NCI-H1105 (cell line): Measurements from ENCODE around the gene PARD6G.
"Not testable (repeated sequence)": the region's sequence is repeated elsewhere in the genome, so short reads cannot be mapped to it uniquely, and the experiment has no call there.

Experiments used
- DNase-seq: peaks from one replicate; lab custom pipeline; 2025; lab: John Stamatoyannopoulos, UW

PARD6G gene

GRCh38 chr18:80241919-80242777 lies 5.2 kb downstream of the PARD6G start:
- no peak for DNase-seq

GRCh38 chr18:80239830-80240229 lies 7.5 kb downstream of the PARD6G start:
- no peak for DNase-seq

GRCh38 chr18:80238651-80239260 lies 8.6 kb downstream of the PARD6G start:
- DNase-seq: no peak

GRCh38 chr18:80237519-80237918 lies 9.8 kb downstream of the PARD6G start:
- not testable (repeated sequence) for DNase-seq

GRCh38 chr18:80234398-80234797 lies 12.9 kb downstream of the PARD6G start:
- no peak for DNase-seq

- DNase-seq: no peak
These were observed 13.4 kb downstream of the PARD6G start for GRCh38 chr18:80233899-80234298.

- no peak for DNase-seq
These were observed 14.0 kb downstream of the PARD6G start for GRCh38 chr18:80233201-80233835.

GRCh38 chr18:80232710-80233109 lies 14.6 kb downstream of the PARD6G start:
- no peak for DNase-seq

- DNase-seq: no peak
These were observed 15.3 kb downstream of the PARD6G start for GRCh38 chr18:80232030-80232429.

- no peak for DNase-seq
These were observed 15.7 kb downstream of the PARD6G start for GRCh38 chr18:80231616-80232015.

- DNase-seq: no peak
These were observed 16.2 kb downstream of the PARD6G start for GRCh38 chr18:80231151-80231550.

- DNase-seq: no peak
These were observed 17.3 kb downstream of the PARD6G start for GRCh38 chr18:80229766-80230745.

GRCh38 chr18:80229363-80229762 lies 18.0 kb downstream of the PARD6G start:
- no peak for DNase-seq

- no peak for DNase-seq
These were observed 19.1 kb downstream of the PARD6G start for GRCh38 chr18:80228051-80228848.

- no peak for DNase-seq
These were observed 19.8 kb downstream of the PARD6G start for GRCh38 chr18:80227472-80227871.

GRCh38 chr18:80225685-80226084 lies 21.6 kb downstream of the PARD6G start:
- no peak for DNase-seq

GRCh38 chr18:80223581-80224148 lies 23.6 kb downstream of the PARD6G start:
- DNase-seq: no peak

GRCh38 chr18:80219488-80219887 lies 27.8 kb downstream of the PARD6G start:
- DNase-seq: not testable (repeated sequence)

GRCh38 chr18:80218341-80219227 lies 28.7 kb downstream of the PARD6G start:
- no peak for DNase-seq

- no peak for DNase-seq
These were observed 34.1 kb downstream of the PARD6G start for GRCh38 chr18:80213182-80213581.
